OCI-LY3 (cell line): ENCODE measurements around the gene DNAL1.

Source experiments
- H2AFZ ChIP-seq: fragments of 200-600, 300-600 bp; shearing (Covaris generic); 2 replicates; pipeline ENCODE4 v1.6.0; 2014; ENCODE audit warnings: antibody characterized with exemption, low read depth, low read length
- H3K27ac ChIP-seq: fragments of 200-600, 300-600 bp; sonication (generic); 2 replicates; pipeline ENCODE4 v1.5.1; 2014; ENCODE audit warnings: mild to moderate bottlenecking, low read length, moderate library complexity, mixed read lengths
- H3K27me3 ChIP-seq: fragments of 200-600, 300-600 bp; sonication (generic); 2 replicates; pipeline ENCODE4 v1.6.1; 2014; ENCODE audit warnings: low read depth, low read length, mixed read lengths
- H3K36me3 ChIP-seq: fragments of 200-600, 300-600 bp; sonication (generic); replicated peaks from 2 replicates; pipeline ENCODE3; 2014; ENCODE audit warnings: low read depth, low read length, mixed read lengths
- H3K4me1 ChIP-seq: fragments of 300-600, 200-600 bp; sonication (generic); 2 replicates; pipeline ENCODE4 v1.6.1; 2014; ENCODE audit warnings: low read length, mixed read lengths
- H3K4me2 ChIP-seq: fragments of 200-600, 300-600 bp; sonication (generic); 2 replicates; pipeline ENCODE4 v1.6.1; 2014; ENCODE audit warnings: low read length, mixed read lengths
- H3K4me3 ChIP-seq: fragments of 300-600, 200-600 bp; sonication (generic); 2 replicates; pipeline ENCODE4 v1.5.1; 2014; ENCODE audit warnings: antibody characterized with exemption, mild to moderate bottlenecking, low read length, moderate library complexity
- H3K79me2 ChIP-seq: fragments of 300-600, 200-600 bp; shearing (Covaris generic); 2 replicates; pipeline ENCODE4 v1.6.1; 2014; ENCODE audit warnings: mild to moderate bottlenecking, low read length, mixed read lengths
- H3K9ac ChIP-seq: fragments of 300-600, 200-600 bp; shearing (Covaris generic); 2 replicates; pipeline ENCODE4 v1.6.0; 2014; ENCODE audit warnings: mild to moderate bottlenecking, low read length, moderate library complexity
- H3K9me3 ChIP-seq: fragments of 200-600, 300-600 bp; shearing (Covaris generic); 2 replicates; pipeline ENCODE4 v1.6.1; 2014; ENCODE audit warnings: low read length, mixed read lengths; ENCODE audit not compliant: insufficient read depth
- H4K20me1 ChIP-seq: fragments of 200-600, 300-600 bp; sonication (generic); 2 replicates; pipeline ENCODE4 v1.6.1; 2016; ENCODE audit warnings: low read length, mixed read lengths; ENCODE audit not compliant: insufficient read depth
- EZH2phosphoT487 ChIP-seq: fragments of 200-600 bp; shearing (Covaris generic); IDR thresholded peaks from 2 replicates; pipeline ENCODE4 v1.6.1; 2018; ENCODE audit warnings: antibody characterized with exemption, mixed run types, low read depth
- TF ChIP-seq, protein P1 (sequence below): fragments of 200-600, 300-600 bp; sonication (generic); IDR thresholded peaks from 2 replicates; pipeline ENCODE4 v1.5.1; 2014; ENCODE audit warnings: antibody characterized with exemption, low read length, low read depth

Gene DNAL1

GRCh38 chr14:73686901-73687300 lies 42.1 kb downstream of the DNAL1 start:
- H3K27ac ChIP-seq: no peak overlapping the region
- H3K36me3 ChIP-seq: peaks cover 4% of the 10 kb centered on the region
- H3K9me3 ChIP-seq: peaks cover 3% of the 10 kb centered on the region; the same call in 1 of the 2 replicates
- H4K20me1 ChIP-seq: no peaks in the 10 kb centered on the region
- H3K79me2 ChIP-seq: no peaks in the 10 kb centered on the region
- H3K4me2 ChIP-seq: no peak overlapping the region
- H3K27me3 ChIP-seq: no peaks in the 10 kb centered on the region
- no peaks in the 10 kb centered on the region for H3K4me1 ChIP-seq
- H3K4me3 ChIP-seq: no peak overlapping the region
- TF ChIP-seq EZH2phosphoT487: no peak
- TF ChIP-seq, protein P1, sequence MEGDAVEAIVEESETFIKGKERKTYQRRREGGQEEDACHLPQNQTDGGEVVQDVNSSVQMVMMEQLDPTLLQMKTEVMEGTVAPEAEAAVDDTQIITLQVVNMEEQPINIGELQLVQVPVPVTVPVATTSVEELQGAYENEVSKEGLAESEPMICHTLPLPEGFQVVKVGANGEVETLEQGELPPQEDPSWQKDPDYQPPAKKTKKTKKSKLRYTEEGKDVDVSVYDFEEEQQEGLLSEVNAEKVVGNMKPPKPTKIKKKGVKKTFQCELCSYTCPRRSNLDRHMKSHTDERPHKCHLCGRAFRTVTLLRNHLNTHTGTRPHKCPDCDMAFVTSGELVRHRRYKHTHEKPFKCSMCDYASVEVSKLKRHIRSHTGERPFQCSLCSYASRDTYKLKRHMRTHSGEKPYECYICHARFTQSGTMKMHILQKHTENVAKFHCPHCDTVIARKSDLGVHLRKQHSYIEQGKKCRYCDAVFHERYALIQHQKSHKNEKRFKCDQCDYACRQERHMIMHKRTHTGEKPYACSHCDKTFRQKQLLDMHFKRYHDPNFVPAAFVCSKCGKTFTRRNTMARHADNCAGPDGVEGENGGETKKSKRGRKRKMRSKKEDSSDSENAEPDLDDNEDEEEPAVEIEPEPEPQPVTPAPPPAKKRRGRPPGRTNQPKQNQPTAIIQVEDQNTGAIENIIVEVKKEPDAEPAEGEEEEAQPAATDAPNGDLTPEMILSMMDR: no peak
- H2AFZ ChIP-seq: no peak overlapping the region
- H3K9ac ChIP-seq: no peak overlapping the region

DNA sequence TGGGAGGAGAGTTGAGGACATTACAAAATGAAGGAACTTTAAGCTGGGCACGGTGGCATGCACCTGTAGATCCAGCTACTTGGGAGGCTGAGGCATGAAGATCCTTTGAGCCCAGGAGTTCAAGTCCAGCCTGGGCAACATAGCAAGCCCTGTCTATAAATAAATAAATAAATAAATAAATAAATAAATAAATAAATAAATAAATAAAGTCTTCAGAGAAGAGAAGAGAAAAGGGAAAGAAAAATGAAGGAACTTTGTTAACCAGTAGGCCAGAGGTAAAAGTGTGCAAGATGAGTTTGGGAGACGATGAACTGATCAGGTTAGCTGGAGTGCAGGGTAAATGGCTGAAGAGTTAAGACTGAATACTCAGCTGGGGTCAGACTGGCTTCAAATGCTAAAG lies 49.3 kb downstream of the DNAL1 start:
- peaks cover 12% of the 10 kb centered on the region for H3K27me3 ChIP-seq
- TF ChIP-seq EZH2phosphoT487: no peak
- TF ChIP-seq, protein P1: no peak

GRCh38 chr14:73695082-73695481 lies 50.3 kb downstream of the DNAL1 start:
- no peaks in the 10 kb centered on the region for H3K9me3 ChIP-seq
- H3K4me1 ChIP-seq: peaks cover 42% of the 10 kb centered on the region
- TF ChIP-seq, protein P1: no peak
- no peak for TF ChIP-seq EZH2phosphoT487

More for the DNA sequence above, 49.3 kb downstream of the DNAL1 start:
- Histone ChIP-seq H3K4me3 (no peak overlapping the region), H3K9me3 (no peaks in the 10 kb centered on the region), H3K36me3 (peaks cover 18% of the 10 kb centered on the region), H2AFZ (no peak overlapping the region), H3K79me2 (no peaks in the 10 kb centered on the region), H4K20me1 (peaks cover 6% of the 10 kb centered on the region), H3K9ac (no peak overlapping the region), H3K4me1 (peaks cover 35% of the 10 kb centered on the region), H3K4me2 (no peak overlapping the region), H3K27ac (no peak overlapping the region)

DNA sequence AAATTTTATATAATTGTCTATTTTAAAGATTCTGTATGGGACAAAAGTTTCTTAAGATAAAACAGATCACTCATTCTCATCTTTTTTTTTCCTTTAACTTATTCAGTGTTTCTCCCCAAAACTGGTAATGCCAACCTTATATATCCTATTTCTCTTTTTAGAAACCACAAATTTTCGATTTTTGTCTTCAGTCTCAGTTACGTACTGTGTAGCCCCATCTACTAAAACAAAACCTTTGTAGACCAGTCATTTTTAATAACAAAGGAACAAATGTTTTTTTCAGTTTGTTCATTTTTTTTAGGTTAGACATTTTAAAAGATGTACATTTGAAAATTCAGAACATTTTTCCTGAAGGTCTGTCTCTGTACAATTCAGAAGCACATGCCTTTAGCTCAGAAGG lies 51.2 kb downstream of the DNAL1 start:
- Histone ChIP-seq H3K9me3 (no peaks in the 10 kb centered on the region), H3K4me3 (peak overlapping the region; percentile 66), H3K79me2 (no peaks in the 10 kb centered on the region), H3K9ac (peak overlapping the region; percentile 49; the same call in 1 of the 2 replicates), H3K27ac (peak overlapping the region; percentile 88), H3K27me3 (peaks cover 15% of the 10 kb centered on the region), H4K20me1 (peaks cover 6% of the 10 kb centered on the region), H2AFZ (no peak overlapping the region), H3K4me1 (peaks cover 51% of the 10 kb centered on the region), H3K36me3 (peaks cover 18% of the 10 kb centered on the region), H3K4me2 (peak overlapping the region; percentile 89)
- no peak for TF ChIP-seq EZH2phosphoT487
- TF ChIP-seq, protein P1: no peak

More at GRCh38 chr14:73695082-73695481, 50.3 kb downstream of the DNAL1 start:
- Histone ChIP-seq H3K27ac (no peak overlapping the region), H3K4me3 (no peak overlapping the region), H3K79me2 (no peaks in the 10 kb centered on the region), H3K36me3 (peaks cover 18% of the 10 kb centered on the region), H3K9ac (no peak overlapping the region), H4K20me1 (peaks cover 6% of the 10 kb centered on the region), H3K4me2 (peak overlapping the region; percentile 89), H3K27me3 (peaks cover 15% of the 10 kb centered on the region), H2AFZ (no peak overlapping the region)
